ENCODE measurements around the gene IGSF3. TPM values are rescaled to one million over a fixed set of nuclear protein-coding genes. Genes with fewer than 3 reads are reported as not detected.

Gene IGSF3
- total RNA-seq, 1 experiment from 2014 or later: not detected

- Histone ChIP-seq H3K27me3 (ENCODE audit: low read length) (no peaks in the 10 kb centered on the region), H3K9me3 (ENCODE audit: low read length) (no peaks in the 10 kb centered on the region), H3K9me2 (replicated peaks; ENCODE audit: insufficient read depth, low read length) (no peaks in the 10 kb centered on the region), H3K4me3 (ENCODE audit: low read length) (no peak overlapping the region), H3K27ac (ENCODE audit: low read length) (no peak overlapping the region), H3K79me2 (ENCODE audit: low read length) (no peaks in the 10 kb centered on the region), H3K9ac (ENCODE audit: low read length) (no peak overlapping the region), H3K4me1 (ENCODE audit: low read length) (peaks cover 21% of the 10 kb centered on the region), H3K4me2 (ENCODE audit: low read depth, low read length, poor library complexity, severe bottlenecking) (no peak overlapping the region), H4K20me1 (ENCODE audit: insufficient read depth, low read depth, low read length) (no peaks in the 10 kb centered on the region), H2AFZ (ENCODE audit: low read length) (no peak overlapping the region), H3K36me3 (ENCODE audit: insufficient read depth, low read length) (no peaks in the 10 kb centered on the region)
- DNase-seq: no peak
These were observed 95.4 kb downstream of the IGSF3 start for GRCh38 chr1:116572099-116572498.

GRCh38 chr1:116571215-116571919 is 96.2 kb downstream of the IGSF3 start:
- Histone ChIP-seq H3K4me1 (ENCODE audit: low read length) (peaks cover 23% of the 10 kb centered on the region), H2AFZ (ENCODE audit: low read length) (peak overlapping the region; percentile 97), H4K20me1 (ENCODE audit: insufficient read depth, low read depth, low read length) (no peaks in the 10 kb centered on the region), H3K79me2 (ENCODE audit: low read length) (no peaks in the 10 kb centered on the region), H3K4me2 (ENCODE audit: low read depth, low read length, poor library complexity, severe bottlenecking) (peak overlapping the region; percentile 94), H3K4me3 (ENCODE audit: low read length) (peak overlapping the region; percentile 89; the same call in 1 of the 2 replicates), H3K9me3 (ENCODE audit: low read length) (no peaks in the 10 kb centered on the region), H3K9ac (ENCODE audit: low read length) (peak overlapping the region; percentile 77), H3K27me3 (ENCODE audit: low read length) (no peaks in the 10 kb centered on the region), H3K36me3 (ENCODE audit: insufficient read depth, low read length) (no peaks in the 10 kb centered on the region), H3K27ac (ENCODE audit: low read length) (no peak overlapping the region), H3K9me2 (replicated peaks; ENCODE audit: insufficient read depth, low read length) (no peaks in the 10 kb centered on the region)
- DNase-seq: no peak

- H3K36me3 ChIP-seq (ENCODE audit: insufficient read depth, low read length): no peaks in the 10 kb centered on the region
- peak; percentile 91 for DNase-seq
- peak within 1 kb of the TSS; percentile 77 for H3K9ac ChIP-seq (ENCODE audit: low read length)
- H4K20me1 ChIP-seq (ENCODE audit: insufficient read depth, low read depth, low read length): no peaks in the 10 kb centered on the region
- H3K79me2 ChIP-seq (ENCODE audit: low read length): no peaks in the 10 kb centered on the region
- H3K9me3 ChIP-seq (ENCODE audit: low read length): no peaks in the 10 kb centered on the region
- peak within 1 kb of the TSS; percentile 89 for H3K4me3 ChIP-seq (ENCODE audit: low read length)
- H3K27ac ChIP-seq (ENCODE audit: low read length): no peak within 1 kb of the TSS
- peak within 1 kb of the TSS; percentile 97 for H2AFZ ChIP-seq (ENCODE audit: low read length)
- no peaks in the 10 kb centered on the region for H3K27me3 ChIP-seq (ENCODE audit: low read length)
- H3K9me2 ChIP-seq (replicated peaks; ENCODE audit: insufficient read depth, low read length): no peaks in the 10 kb centered on the region
- peaks cover 27% of the 10 kb centered on the region for H3K4me1 ChIP-seq (ENCODE audit: low read length)
- H3K4me2 ChIP-seq (ENCODE audit: low read depth, low read length, poor library complexity, severe bottlenecking): peak within 1 kb of the TSS; percentile 94
These were observed 96.9 kb downstream of the IGSF3 start, which contains the start of gene CD58 for GRCh38 chr1:116570358-116571214. CD58 (minus strand) TSS chr1:116571026; CDS start chr1:116570972, 54 bp downstream.

GRCh38 chr1:116569776-116570357 is 97.7 kb downstream of the IGSF3 start:
- no peaks in the 10 kb centered on the region for H3K9me3 ChIP-seq (ENCODE audit: low read length)
- H3K4me2 ChIP-seq (ENCODE audit: low read depth, low read length, poor library complexity, severe bottlenecking): peak overlapping the region; percentile 94
- H3K27ac ChIP-seq (ENCODE audit: low read length): no peak overlapping the region
- peak overlapping the region; percentile 77 for H3K9ac ChIP-seq (ENCODE audit: low read length)
- no peaks in the 10 kb centered on the region for H4K20me1 ChIP-seq (ENCODE audit: insufficient read depth, low read depth, low read length)
- no peaks in the 10 kb centered on the region for H3K36me3 ChIP-seq (ENCODE audit: insufficient read depth, low read length)
- H3K4me1 ChIP-seq (ENCODE audit: low read length): peaks cover 27% of the 10 kb centered on the region
- peak overlapping the region; percentile 89 for H3K4me3 ChIP-seq (ENCODE audit: low read length)
- no peaks in the 10 kb centered on the region for H3K9me2 ChIP-seq (replicated peaks; ENCODE audit: insufficient read depth, low read length)
- peak overlapping the region; percentile 97; the same call in 1 of the 2 replicates for H2AFZ ChIP-seq (ENCODE audit: low read length)
- H3K27me3 ChIP-seq (ENCODE audit: low read length): no peaks in the 10 kb centered on the region
- H3K79me2 ChIP-seq (ENCODE audit: low read length): no peaks in the 10 kb centered on the region
- no peak for DNase-seq

- H3K4me1 ChIP-seq (ENCODE audit: low read length): peaks cover 27% of the 10 kb centered on the region
- H3K9ac ChIP-seq (ENCODE audit: low read length): no peak overlapping the region
- no peaks in the 10 kb centered on the region for H3K27me3 ChIP-seq (ENCODE audit: low read length)
- H3K27ac ChIP-seq (ENCODE audit: low read length): no peak overlapping the region
- no peaks in the 10 kb centered on the region for H3K9me2 ChIP-seq (replicated peaks; ENCODE audit: insufficient read depth, low read length)
- no peak overlapping the region for H3K4me2 ChIP-seq (ENCODE audit: low read depth, low read length, poor library complexity, severe bottlenecking)
- H4K20me1 ChIP-seq (ENCODE audit: insufficient read depth, low read depth, low read length): no peaks in the 10 kb centered on the region
- H3K36me3 ChIP-seq (ENCODE audit: insufficient read depth, low read length): no peaks in the 10 kb centered on the region
- H3K79me2 ChIP-seq (ENCODE audit: low read length): no peaks in the 10 kb centered on the region
- H3K9me3 ChIP-seq (ENCODE audit: low read length): no peaks in the 10 kb centered on the region
- no peak for DNase-seq
- no peak overlapping the region for H3K4me3 ChIP-seq (ENCODE audit: low read length)
- no peak overlapping the region for H2AFZ ChIP-seq (ENCODE audit: low read length)
These were observed 98.2 kb downstream of the IGSF3 start for GRCh38 chr1:116569381-116569670.

GRCh38 chr1:116568662-116569380 is 98.7 kb downstream of the IGSF3 start:
- DNase-seq: no peak
- Histone ChIP-seq H3K4me1 (ENCODE audit: low read length) (peaks cover 26% of the 10 kb centered on the region), H2AFZ (ENCODE audit: low read length) (no peak overlapping the region), H3K9me2 (replicated peaks; ENCODE audit: insufficient read depth, low read length) (no peaks in the 10 kb centered on the region), H3K79me2 (ENCODE audit: low read length) (no peaks in the 10 kb centered on the region), H3K9me3 (ENCODE audit: low read length) (no peaks in the 10 kb centered on the region), H3K4me2 (ENCODE audit: low read depth, low read length, poor library complexity, severe bottlenecking) (no peak overlapping the region), H3K36me3 (ENCODE audit: insufficient read depth, low read length) (no peaks in the 10 kb centered on the region), H3K9ac (ENCODE audit: low read length) (no peak overlapping the region), H3K4me3 (ENCODE audit: low read length) (no peak overlapping the region), H3K27ac (ENCODE audit: low read length) (no peak overlapping the region), H4K20me1 (ENCODE audit: insufficient read depth, low read depth, low read length) (no peaks in the 10 kb centered on the region), H3K27me3 (ENCODE audit: low read length) (no peaks in the 10 kb centered on the region)

GRCh38 chr1:116567790-116568661 is 99.5 kb downstream of the IGSF3 start:
- no peaks in the 10 kb centered on the region for H3K9me2 ChIP-seq (replicated peaks; ENCODE audit: insufficient read depth, low read length)
- H3K27me3 ChIP-seq (ENCODE audit: low read length): no peaks in the 10 kb centered on the region
- DNase-seq: no peak
- no peaks in the 10 kb centered on the region for H3K79me2 ChIP-seq (ENCODE audit: low read length)
- H2AFZ ChIP-seq (ENCODE audit: low read length): no peak overlapping the region
- H3K36me3 ChIP-seq (ENCODE audit: insufficient read depth, low read length): no peaks in the 10 kb centered on the region
- peaks cover 21% of the 10 kb centered on the region for H3K4me1 ChIP-seq (ENCODE audit: low read length)
- no peak overlapping the region for H3K4me2 ChIP-seq (ENCODE audit: low read depth, low read length, poor library complexity, severe bottlenecking)
- H4K20me1 ChIP-seq (ENCODE audit: insufficient read depth, low read depth, low read length): no peaks in the 10 kb centered on the region
- no peak overlapping the region for H3K27ac ChIP-seq (ENCODE audit: low read length)
- H3K9ac ChIP-seq (ENCODE audit: low read length): no peak overlapping the region
- no peak overlapping the region for H3K4me3 ChIP-seq (ENCODE audit: low read length)
- H3K9me3 ChIP-seq (ENCODE audit: low read length): no peaks in the 10 kb centered on the region
